HG03469 (cell line): Measurements from ENCODE around the gene C2orf49.

Experiments used
- ATAC-seq: cut with Tn5 transposase; IDR thresholded peaks from one replicate; pipeline ENCODE4 v1.9.1; 2021; ENCODE audit warnings: mild to moderate bottlenecking, moderate library complexity, moderate number of reproducible peaks; ENCODE audit not compliant: unreplicated experiment

The C2orf49 gene

GRCh38 chr2:105337122-105338019 lies at the start of gene C2orf49:
TSS of gene C2orf49 (plus strand) at chr2:105337540. CDS start at chr2:105337588, 48 bp downstream.
- peak; percentile 70 for ATAC-seq

- no peak for ATAC-seq
Measured at GRCh38 chr2:105287692-105288091, 49.6 kb upstream of the C2orf49 start.

GRCh38 chr2:105288133-105288532 lies 49.2 kb upstream of the C2orf49 start:
- no peak for ATAC-seq

- no peak for ATAC-seq
Measured at GRCh38 chr2:105290981-105291660, 46.2 kb upstream of the C2orf49 start.

- ATAC-seq: no peak
Measured at GRCh38 chr2:105291981-105292380, 45.4 kb upstream of the C2orf49 start.

- ATAC-seq: no peak
Measured at GRCh38 chr2:105294046-105294445, 43.3 kb upstream of the C2orf49 start.

GRCh38 chr2:105294844-105295481 lies 42.4 kb upstream of the C2orf49 start:
- no peak for ATAC-seq

GRCh38 chr2:105296017-105296611 lies 41.2 kb upstream of the C2orf49 start:
- ATAC-seq: no peak

GRCh38 chr2:105297216-105297615 lies 40.1 kb upstream of the C2orf49 start:
- ATAC-seq: no peak

- ATAC-seq: no peak
Measured at GRCh38 chr2:105298017-105298416, 39.3 kb upstream of the C2orf49 start.

- ATAC-seq: no peak
Measured at GRCh38 chr2:105299290-105299689, 38.0 kb upstream of the C2orf49 start.

- no peak for ATAC-seq
Measured at GRCh38 chr2:105301646-105302045, 35.7 kb upstream of the C2orf49 start.

- no peak for ATAC-seq
Measured at GRCh38 chr2:105307146-105307545, 30.2 kb upstream of the C2orf49 start.

- ATAC-seq: no peak
Measured at GRCh38 chr2:105307550-105307949, 29.8 kb upstream of the C2orf49 start.

- ATAC-seq: no peak
Measured at GRCh38 chr2:105307962-105308361, 29.4 kb upstream of the C2orf49 start.

- ATAC-seq: no peak
Measured at GRCh38 chr2:105308382-105309146, 28.8 kb upstream of the C2orf49 start.

- no peak for ATAC-seq
Measured at GRCh38 chr2:105309147-105309545, 28.2 kb upstream of the C2orf49 start.

GRCh38 chr2:105313877-105314276 lies 23.5 kb upstream of the C2orf49 start:
- ATAC-seq: peak; percentile 35

GRCh38 chr2:105315314-105315713 lies 22.0 kb upstream of the C2orf49 start:
- ATAC-seq: peak; percentile 44

GRCh38 chr2:105317937-105318336 lies 19.4 kb upstream of the C2orf49 start:
- ATAC-seq: no peak
